LHCN-M2 (cell line): ENCODE data around the gene PHF11. TPM values are rescaled to one million over a fixed set of nuclear protein-coding genes. Genes with fewer than 3 reads are reported as not detected.
"Not testable (repeated sequence)": the region's sequence is repeated elsewhere in the genome, so short reads cannot be mapped to it uniquely, and the experiment has no call there.

Source experiments
- DNase-seq: peaks from one replicate; pipeline ENCODE4 v3.0.0-alpha.2; 2012; ENCODE audit warnings: low read depth
- total RNA-seq: library from RNA; depleted of rRNA; stranded (reverse); fragments of >200 nt; gene quantifications from 2 replicates; pipeline ENCODE4 v1.2.3, GENCODE V29; 2014; rRNA removed

PHF11 gene
- total RNA-seq, 1 experiment from 2014 or later: 18.3 TPM

DNA sequence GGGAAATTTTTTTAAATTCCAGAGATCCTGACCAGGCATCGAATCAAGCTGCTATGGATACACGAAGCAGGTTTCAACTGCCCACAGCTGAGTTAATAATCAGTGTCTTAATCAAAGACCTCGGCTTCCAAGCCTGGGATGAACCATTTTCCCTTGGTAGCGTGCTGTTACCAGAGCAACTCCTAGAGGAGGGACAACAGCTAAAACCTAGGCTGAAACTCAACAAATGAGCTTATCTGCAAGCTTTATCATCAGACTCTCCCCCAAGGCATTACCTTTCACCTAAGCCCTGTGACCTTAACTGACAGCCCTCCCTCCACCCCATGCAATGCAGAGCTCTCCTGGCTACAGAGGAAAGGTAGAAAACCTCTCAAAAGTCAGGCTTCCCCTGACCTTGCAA is 49.9 kb downstream of the PHF11 start:
- DNase-seq: no peak

GRCh38 chr13:49546561-49546960 is 50.8 kb downstream of the PHF11 start:
- DNase-seq: no peak

DNA sequence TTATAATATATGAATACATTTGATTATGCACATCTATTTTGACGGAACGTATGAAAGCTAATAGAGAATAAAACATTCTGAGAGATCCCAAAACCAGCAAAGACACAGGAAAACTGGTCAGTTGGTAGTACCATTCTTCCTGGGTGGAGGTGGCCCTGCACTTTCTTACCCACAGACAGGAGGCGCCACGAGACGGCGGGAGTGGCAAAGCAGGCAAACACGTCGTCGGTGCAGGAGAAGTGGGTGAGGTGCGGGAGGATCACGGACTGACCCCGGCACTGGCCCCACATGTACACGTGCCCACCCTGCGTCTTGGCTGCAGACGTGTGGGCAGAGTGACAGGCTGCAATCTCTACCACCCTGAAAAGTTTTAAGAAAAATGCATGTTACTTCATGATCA is 53.5 kb downstream of the PHF11 start:
- DNase-seq: no peak

- DNase-seq: no peak
These were observed 55.3 kb downstream of the PHF11 start for GRCh38 chr13:49550942-49551644.

- no peak for DNase-seq
These were observed 58.1 kb downstream of the PHF11 start for GRCh38 chr13:49553888-49554287.

GRCh38 chr13:49554387-49554786 is 58.6 kb downstream of the PHF11 start:
- no peak for DNase-seq

GRCh38 chr13:49559006-49559405 is 63.3 kb downstream of the PHF11 start:
- no peak for DNase-seq

DNA sequence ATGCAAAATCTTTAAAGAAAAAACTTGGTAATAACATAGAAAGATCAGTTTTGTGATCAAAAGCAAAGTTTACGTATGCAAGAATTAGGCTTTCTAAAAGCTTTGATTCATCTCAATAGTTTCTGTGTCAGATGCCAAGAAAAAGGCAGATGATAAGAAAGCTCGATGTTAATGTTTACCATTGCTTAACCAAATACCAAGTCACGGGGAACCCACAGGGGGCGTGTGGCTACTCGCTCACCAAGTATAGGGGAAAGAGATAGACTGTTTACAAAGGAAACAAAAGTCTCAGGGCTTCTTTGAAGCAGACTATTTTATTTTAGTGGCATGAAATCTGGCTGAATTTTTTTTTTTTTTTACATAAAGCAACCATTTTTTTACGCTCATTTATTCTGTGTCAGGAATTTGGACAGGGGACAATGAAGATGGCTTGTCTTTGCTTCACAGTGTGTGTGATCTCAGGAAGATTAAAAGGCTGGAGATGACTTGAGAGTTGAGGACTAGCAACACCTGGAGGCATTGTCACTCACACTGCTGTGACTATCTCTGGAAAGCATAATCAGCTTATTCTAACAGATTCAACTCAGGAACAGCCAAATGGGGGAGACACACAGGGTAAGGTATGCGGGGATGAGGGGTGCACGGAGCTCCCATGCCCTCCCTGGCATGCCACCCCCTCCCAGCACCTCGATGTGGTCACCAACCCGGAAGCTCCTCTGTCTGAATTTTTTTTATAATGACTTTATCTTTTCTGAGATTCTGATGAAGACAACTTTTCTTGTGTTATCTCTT is 64.7 kb downstream of the PHF11 start:
- no peak for DNase-seq

DNA sequence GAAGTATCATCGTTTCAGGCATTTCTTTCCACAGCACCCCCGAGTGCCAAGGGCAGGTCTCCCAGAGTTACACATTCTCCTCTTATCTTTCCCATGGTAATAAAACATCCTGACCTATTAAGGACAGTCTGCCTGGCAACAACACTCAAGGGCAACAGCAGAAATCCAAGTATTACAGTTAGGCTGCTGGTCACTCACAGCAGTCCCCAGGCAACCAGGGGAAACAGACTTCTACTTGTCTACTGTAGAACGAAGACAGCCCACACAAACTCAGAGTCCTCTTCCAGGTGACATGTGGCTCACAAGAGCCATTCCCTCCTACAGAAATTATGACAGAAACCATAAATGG is 65.3 kb downstream of the PHF11 start:
- no peak for DNase-seq

GRCh38 chr13:49563516-49563915 is 67.8 kb downstream of the PHF11 start:
- no peak for DNase-seq

DNA sequence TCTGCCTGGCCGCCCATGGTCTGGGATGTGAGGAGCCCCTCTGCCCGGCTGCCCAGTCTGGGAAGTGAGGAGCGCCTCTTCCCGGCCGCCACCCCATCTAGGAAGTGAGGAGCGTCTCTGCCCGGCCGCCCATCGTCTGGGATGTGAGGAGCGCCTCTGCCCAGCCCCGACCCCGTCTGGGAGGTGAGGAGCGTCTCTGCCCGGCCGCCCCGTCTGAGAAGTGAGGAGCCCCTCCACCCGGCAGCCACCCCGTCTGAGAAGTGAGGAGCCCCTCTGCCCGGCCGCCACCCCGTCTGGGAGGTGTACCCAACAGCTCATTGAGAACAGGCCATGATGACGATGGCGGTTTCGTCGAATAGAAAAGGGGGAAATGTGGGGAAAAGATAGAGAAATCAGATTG is 69.7 kb downstream of the PHF11 start:
- not testable (repeated sequence) for DNase-seq

GRCh38 chr13:49566461-49566860 is 70.7 kb downstream of the PHF11 start:
- DNase-seq: no peak

DNA sequence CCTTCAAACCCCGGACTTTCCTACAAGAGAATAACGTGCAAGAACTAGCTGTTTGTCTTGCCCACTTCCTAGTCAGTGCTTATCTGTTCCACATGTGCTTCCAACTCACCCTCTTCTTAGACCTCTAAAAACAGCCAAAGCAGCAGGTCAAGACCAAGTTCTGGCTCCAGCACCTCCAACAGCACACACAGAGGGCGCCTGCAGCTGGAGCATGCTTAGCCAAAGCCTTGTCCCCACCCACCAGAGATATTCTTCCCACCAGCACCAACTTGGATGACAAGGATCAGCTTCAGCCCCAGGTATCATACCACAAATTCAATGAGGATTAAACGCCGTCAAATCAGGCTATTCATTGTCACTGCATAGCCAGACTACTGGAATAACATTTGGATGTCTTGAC is 71.7 kb downstream of the PHF11 start:
- no peak for DNase-seq

DNA sequence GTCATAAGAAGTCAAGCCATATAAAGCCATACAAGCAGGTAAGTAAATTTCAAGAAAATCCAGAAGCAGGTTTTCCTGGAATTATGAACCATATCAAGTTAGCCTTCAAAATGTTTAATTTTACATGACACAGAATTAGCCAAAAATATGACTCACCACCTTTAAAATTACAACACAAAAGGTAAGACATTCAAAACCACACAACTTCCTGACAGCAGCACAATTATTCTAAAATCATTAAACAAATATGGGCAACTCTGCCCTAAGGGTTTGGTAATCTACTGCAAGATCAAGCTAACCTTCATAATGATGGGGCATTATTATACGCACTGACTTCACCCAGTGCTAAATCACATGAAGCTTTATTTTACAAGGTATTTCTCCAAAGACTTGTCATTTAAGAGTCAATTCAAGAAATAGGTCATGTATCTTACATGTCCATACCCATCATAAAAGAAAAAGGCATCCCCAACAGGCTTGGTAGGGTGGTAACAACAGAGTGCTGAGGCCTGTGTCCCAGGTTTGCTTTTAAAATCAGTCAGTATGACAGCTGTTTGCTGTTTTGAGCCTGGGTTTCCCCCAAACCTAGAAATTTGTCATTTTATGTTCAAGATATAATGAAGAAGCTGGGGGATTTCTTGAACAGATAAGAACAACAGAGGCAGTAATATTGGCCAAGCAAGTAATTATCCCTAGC is 74.4 kb downstream of the PHF11 start:
- no peak for DNase-seq

- DNase-seq: no peak
These were observed 75.8 kb downstream of the PHF11 start for GRCh38 chr13:49571299-49572240.

Other genes starting within 250 kb of the PHF11 start
- gene CDADC1, start 248.0 kb upstream of the PHF11 start, total RNA-seq: 1.5 and 2.6 TPM in 2 replicates
- 8.2 and 8.4 TPM in 2 replicates for gene CAB39L, start 51.9 kb upstream of the PHF11 start, total RNA-seq
- gene SETDB2, start 51.7 kb upstream of the PHF11 start, total RNA-seq: 5.9 and 6.2 TPM in 2 replicates
- 20.1 and 24.9 TPM in 2 replicates for gene RCBTB1, start 89.6 kb downstream of the PHF11 start, total RNA-seq
- not detected in 2 replicates for gene ARL11, start 132.6 kb downstream of the PHF11 start, total RNA-seq
- gene EBPL, start 195.5 kb downstream of the PHF11 start, total RNA-seq: 83.0 and 105 TPM in 2 replicates